GM23338 (cell line): ENCODE data around the gene VPS16. TPM values are rescaled to one million over a fixed set of nuclear protein-coding genes. Genes with fewer than 3 reads are reported as not detected.

Experiments
- CREB1 ChIP-seq: fragments of 250-450 bp; sonication (Bioruptor Pico); IDR thresholded peaks from 2 replicates; pipeline ENCODE4 v1.5.0; 2020; ENCODE audit warnings: low read depth, mild to moderate bottlenecking, moderate library complexity
- CTCF ChIP-seq, 2 experiments: fragments of 200-600 bp in 1 of 2; sonication (generic) in 1 of 2; conservative IDR thresholded peaks; 2 replicates each; pipeline versions ENCODE4 v1.5.1 to v1.6.1; 2016 to 2017; ENCODE audit warnings: antibody characterized with exemption in 2 of 2, low read depth in 2 of 2, mild to moderate bottlenecking in 2 of 2, moderate library complexity in 1 of 2
- EZH2phosphoT487 ChIP-seq: fragments of 200-600 bp; sonication (generic); IDR thresholded peaks from one replicate; pipeline ENCODE4 v1.8.1; 2018; ENCODE audit warnings: antibody characterized with exemption; ENCODE audit not compliant: unreplicated experiment
- JUNB ChIP-seq: IDR thresholded peaks from one replicate; pipeline ENCODE4 v1.6.1; 2016; ENCODE audit warnings: antibody characterized with exemption; ENCODE audit not compliant: unreplicated experiment
- NANOG ChIP-seq: IDR thresholded peaks from 2 replicates; pipeline ENCODE4 v1.6.1; 2016; ENCODE audit warnings: antibody characterized with exemption, borderline replicate concordance
- REST ChIP-seq: IDR thresholded peaks from one replicate; pipeline ENCODE4 v1.6.1; 2018; ENCODE audit warnings: antibody characterized with exemption; ENCODE audit not compliant: unreplicated experiment
- ZNF331 ChIP-seq: fragments of 250-450 bp; sonication (Bioruptor Pico); IDR thresholded peaks from 2 replicates; pipeline ENCODE4 v1.5.0; 2020; ENCODE audit warnings: low read depth, mild to moderate bottlenecking, moderate library complexity
- ZNF462 ChIP-seq: fragments of 250-450 bp; sonication (Bioruptor Pico); IDR thresholded peaks from 2 replicates; pipeline ENCODE4 v1.5.0; 2020; ENCODE audit warnings: mild to moderate bottlenecking, moderate library complexity
- polyA plus RNA-seq: library from polyadenylated mRNA; unstranded; fragments of >200 nt; fragmentation: Nextera tagmentation; extraction: Ambion mirVana; gene quantifications from 2 replicates; pipeline ENCODE4 v1.2.1, GENCODE V29; 2016
- total RNA-seq: library from RNA; depleted of rRNA; stranded (reverse); fragments of >200 nt; shearing (Covaris generic); gene quantifications from 2 replicates; pipeline ENCODE4 v1.2.3, GENCODE V29; 2014

The VPS16 gene
- total and polyA plus RNA-seq, 2 experiments from 2014 or later: 11.2 to 17.7 TPM

- TF ChIP-seq ZNF462 (CRISPR knock-in tag) (no peak), CREB1 (no peak), CTCF (conservative IDR thresholded peaks at IDR 0.05; ENCODE audit: low read depth in 2 of 2) (no peak), ZNF331 (CRISPR knock-in tag) (no peak), NANOG (no peak), REST (no peak), JUNB (no peak), EZH2phosphoT487 (no peak)
Measured at GRCh38 chr20:2798095-2798805, 42.3 kb upstream of the VPS16 start (continued).
